ENCODE data around the gene RSL24D1.

RSL24D1 gene

DNA sequence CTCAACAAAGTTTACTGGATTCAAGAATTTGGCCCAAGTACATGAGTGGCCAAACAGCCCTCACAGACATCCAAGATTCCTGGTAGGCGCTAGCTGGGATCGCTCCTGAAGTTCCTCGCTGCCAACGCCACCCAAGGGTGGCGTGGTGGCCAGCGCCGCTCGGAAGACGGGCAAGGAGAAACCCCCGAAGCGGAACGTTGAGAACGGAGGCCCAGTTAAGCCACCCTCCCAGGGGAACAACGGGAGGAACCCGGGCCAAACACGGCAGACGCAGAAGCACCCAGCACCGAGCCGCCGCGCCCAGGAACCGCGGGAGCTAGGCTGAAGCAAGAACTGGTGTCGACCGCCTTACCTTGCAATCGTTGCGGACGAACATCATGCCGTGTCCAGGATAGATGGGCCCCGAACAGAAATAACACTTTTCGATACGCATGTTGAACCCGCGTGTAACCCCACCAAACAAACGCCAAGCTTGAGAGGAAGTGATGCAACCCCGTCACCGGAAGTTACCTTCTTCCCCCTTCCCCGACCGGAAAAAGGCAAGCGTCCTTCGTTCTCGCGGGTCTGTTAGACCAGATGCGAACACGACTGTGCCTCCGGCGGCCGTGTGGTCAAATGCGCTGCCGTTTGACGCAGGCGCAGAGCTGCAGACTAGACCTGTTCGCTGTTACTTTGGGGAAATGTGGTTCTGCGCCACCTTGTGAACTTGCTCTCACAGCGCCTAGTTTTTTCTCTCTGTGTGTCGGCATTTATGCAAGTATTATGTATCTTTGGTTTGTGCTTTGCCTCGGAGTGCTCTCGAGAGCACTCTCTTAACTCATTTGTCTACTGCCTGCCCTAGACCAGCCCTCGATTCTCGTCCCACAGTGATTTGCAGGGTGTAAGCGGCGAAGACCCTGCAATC is at the start of gene RSL24D1:
TSS of gene RSL24D1 (minus strand) at position 484 of the 904 bp plus-strand sequence. CDS start at position 433, 51 bp downstream.
- peak; percentile 71 for DNase-seq

GRCh38 chr15:55245059-55245458 is 48.3 kb upstream of the RSL24D1 start:
- DNase-seq: no peak

- no peak for DNase-seq
Observed at GRCh38 chr15:55241891-55242290, 45.1 kb upstream of the RSL24D1 start.

DNA sequence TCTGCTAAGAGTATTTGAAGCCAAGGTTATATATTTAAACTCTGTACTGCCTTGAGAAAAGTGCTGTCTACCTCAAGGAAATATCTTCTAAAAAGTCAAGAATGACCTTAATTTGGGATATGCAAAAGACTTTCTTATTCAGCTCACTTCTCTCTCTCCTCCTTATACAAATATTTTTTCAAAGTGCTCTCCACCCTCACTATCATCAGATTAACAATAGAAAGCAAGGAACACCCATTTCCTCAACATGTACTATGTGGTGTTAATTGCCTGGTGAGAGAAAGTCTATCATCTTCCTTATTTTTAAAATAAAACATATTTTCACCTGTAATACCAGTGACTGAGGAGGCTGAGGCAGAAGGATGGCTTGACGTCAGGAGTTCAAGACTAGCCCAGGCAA is 44.4 kb upstream of the RSL24D1 start:
- DNase-seq: no peak

DNA sequence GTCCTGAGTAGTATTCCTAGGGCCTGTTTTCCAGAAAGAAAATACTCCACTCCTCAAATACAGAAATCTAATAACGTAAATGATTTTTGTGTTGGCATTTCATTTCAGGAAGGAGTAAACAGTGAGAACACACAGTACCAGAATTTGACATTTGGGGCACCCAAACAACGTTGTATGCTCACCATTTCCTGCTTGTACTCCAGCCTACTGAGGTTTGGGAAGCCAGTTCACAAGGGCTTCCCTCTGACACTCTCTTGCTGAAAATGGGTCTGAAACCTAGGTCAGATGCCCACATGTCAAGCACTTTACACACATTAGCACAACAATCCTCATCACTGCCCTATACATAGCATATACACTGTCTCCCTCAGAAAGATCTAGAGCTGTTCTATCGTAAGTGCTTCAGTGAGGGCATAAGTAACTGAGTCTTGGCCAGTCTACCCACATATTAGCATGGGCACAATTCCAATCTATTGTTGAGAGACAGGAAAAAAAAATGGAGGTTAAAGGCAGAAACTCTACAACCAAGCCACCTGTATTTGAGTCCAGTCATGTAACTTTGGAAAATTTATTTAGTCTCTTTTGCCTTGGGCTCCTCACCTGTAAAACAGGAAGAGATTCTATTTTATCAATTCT is 43.5 kb upstream of the RSL24D1 start:
- no peak for DNase-seq

GRCh38 chr15:55239440-55240124 is 42.8 kb upstream of the RSL24D1 start:
- no peak for DNase-seq

DNA sequence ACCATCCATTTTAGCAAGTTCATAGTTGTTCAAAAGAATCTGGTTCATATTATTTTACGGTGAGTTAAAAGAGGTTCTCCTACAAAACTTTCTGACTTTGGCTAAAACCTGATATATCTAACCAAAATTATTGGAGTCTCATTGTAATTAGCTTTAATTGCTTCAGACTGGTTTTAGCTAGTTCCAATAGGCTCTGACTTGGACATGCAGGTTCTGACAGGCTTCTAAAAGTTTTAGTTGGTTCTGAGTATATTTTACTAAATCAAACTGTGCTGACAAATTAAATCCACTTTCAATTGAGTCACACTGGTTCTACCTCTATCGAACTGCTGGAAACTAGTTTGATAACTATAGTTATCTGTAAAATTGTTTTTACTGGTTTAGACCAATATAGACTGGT is 42.1 kb upstream of the RSL24D1 start:
- no peak for DNase-seq

DNA sequence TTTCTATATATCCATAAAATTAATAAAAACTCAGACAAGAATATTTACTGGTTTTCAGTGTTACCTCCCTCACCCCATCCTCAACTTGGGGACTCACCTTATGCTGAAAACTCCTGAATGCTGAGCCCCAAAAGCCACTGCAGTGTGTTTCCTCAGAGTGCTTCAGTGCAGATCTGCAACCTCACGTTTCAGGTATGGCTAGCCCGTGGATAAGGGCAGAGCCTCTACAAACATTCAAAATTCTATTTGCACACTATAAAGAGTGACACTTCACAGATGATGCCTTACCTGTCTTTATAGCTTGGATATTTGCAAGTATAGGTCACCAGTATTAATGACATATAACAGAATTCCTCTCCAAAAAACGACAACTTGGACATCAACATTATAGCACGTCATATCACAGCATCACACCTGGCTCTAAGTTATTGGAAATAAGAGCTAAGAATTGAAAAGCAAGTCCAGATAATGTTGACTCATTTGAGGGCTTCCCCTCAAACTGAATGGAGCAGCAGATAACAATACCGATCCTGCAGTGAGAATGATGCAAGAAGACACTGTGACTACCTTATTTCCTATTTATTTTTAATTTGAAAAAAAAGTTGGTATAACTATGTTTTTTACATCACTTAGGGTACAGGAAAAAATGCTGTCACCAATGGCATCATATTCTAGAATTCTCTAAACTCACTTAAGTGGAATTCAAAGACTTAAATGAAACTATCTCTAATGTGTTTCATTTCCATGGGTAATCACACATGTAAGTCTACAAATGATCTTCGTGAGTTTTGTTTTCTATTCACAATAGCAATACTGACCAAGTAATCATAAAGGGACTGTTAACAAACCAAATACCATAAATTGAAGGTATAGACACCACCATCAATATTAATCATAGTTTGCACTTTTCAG is 40.7 kb upstream of the RSL24D1 start:
- no peak for DNase-seq

- no peak for DNase-seq
Observed at GRCh38 chr15:55235546-55236036, 38.9 kb upstream of the RSL24D1 start.

- DNase-seq: no peak
Observed at GRCh38 chr15:55234800-55235104, 38.0 kb upstream of the RSL24D1 start.

GRCh38 chr15:55234104-55234799 is 37.5 kb upstream of the RSL24D1 start:
- DNase-seq: no peak

DNA sequence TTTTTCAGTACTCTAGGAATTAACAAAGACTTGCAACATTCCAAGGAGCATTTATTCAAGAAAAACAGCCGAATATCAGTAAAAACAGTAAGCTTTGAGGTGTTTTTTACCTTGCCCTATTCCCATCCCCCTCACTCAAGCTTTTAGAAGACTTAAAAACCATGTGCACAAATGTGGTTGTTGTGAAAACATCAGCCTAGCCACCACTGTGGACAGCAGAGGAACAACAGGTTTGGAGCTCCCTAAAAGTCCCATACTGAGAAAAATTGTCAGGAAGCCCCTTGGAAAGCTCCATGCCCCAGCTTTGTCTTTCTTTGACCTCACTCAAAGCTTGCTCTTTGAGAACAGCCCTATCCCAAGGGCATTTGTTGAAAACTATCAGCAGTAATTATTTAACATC is 34.7 kb upstream of the RSL24D1 start:
- DNase-seq: no peak

DNA sequence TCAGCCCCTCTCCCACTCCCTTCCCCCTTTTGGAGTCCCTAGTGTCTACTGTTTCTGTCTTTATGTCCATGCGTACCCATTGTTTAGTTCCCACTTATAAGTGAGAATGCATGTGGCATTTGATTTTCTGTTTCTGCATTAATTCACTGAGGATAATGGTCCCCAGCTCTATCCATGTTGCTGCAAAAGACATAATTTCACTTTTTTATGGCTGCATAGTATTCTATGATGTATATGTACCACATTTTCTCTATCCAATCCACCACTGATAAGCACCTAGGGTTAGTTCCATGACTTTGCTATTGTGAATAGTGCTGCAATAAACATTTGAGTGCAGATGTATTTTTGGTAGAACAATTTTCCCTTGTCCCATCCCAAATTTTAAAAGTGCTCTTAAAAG is 34.2 kb upstream of the RSL24D1 start:
- DNase-seq: no peak

GRCh38 chr15:55230051-55230670 is 33.4 kb upstream of the RSL24D1 start:
- DNase-seq: no peak

GRCh38 chr15:55226127-55226526 is 29.4 kb upstream of the RSL24D1 start:
- DNase-seq: no peak

DNA sequence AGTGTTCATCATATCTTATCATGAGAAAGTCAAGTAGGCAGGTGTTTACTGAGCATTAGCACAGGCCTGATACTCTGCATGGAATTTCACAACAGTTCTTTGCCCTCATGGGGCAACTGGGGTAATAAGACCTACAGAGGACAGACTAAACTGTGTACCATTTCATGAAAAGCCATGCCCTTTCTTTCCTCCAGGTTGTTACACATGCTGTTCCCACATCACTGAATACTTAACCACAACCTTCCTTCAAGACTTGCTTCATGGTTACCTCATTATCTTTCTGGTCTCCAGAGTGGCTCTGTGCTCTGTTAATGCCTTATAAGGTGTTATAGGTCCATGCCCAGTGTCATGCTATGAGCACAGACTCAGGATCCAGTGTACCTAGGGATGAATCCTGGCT is 28.2 kb upstream of the RSL24D1 start:
- no peak for DNase-seq

DNA sequence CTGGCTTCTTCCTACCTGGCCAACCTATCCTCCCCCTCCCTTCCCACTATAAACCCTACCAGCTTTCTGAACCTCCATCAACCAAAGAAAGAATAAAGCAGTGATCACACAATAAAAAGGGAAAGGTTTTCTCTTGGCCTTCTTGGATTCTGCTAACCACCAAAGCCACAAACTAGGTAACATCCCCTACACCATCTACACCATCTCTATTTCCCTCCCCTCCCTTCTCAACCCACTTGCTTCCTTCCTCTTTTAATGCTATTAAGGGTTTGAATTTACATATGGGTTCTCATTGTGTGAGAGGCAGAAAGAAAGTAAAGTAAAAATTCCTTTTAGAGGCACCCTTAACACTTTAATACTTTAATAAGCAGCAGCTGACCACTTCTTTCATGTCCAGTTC is 25.8 kb upstream of the RSL24D1 start:
- DNase-seq: no peak

GRCh38 chr15:55221090-55222011 is 24.6 kb upstream of the RSL24D1 start:
- no peak for DNase-seq

DNA sequence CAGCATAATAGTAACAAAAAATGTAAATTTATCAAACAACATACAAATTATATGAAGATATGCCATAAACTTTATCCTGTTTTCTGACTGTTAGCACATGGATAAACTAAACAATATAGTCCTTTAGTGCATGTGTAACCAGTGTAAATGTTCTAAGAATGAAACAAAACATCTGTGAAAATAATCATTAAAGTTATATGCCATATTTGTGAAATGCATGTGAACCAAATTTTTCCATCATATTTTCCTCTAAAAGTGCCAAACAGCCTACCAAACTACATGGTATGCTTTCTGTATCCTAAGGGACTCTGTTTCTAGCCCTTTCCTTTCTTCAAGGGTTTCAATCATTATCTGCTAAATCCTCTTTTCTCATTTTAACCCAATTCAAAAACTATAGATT is 23.9 kb upstream of the RSL24D1 start:
- DNase-seq: no peak

GRCh38 chr15:55218056-55218455 is 21.3 kb upstream of the RSL24D1 start:
- DNase-seq: no peak
